Measurements from ENCODE around the gene COMMD9. TPM values are rescaled to one million over a fixed set of nuclear protein-coding genes. Genes with fewer than 3 reads are reported as not detected.

Gene COMMD9
- total RNA-seq, 2 donors from 2014 or later = 26.3 to 32.8 TPM

DNA sequence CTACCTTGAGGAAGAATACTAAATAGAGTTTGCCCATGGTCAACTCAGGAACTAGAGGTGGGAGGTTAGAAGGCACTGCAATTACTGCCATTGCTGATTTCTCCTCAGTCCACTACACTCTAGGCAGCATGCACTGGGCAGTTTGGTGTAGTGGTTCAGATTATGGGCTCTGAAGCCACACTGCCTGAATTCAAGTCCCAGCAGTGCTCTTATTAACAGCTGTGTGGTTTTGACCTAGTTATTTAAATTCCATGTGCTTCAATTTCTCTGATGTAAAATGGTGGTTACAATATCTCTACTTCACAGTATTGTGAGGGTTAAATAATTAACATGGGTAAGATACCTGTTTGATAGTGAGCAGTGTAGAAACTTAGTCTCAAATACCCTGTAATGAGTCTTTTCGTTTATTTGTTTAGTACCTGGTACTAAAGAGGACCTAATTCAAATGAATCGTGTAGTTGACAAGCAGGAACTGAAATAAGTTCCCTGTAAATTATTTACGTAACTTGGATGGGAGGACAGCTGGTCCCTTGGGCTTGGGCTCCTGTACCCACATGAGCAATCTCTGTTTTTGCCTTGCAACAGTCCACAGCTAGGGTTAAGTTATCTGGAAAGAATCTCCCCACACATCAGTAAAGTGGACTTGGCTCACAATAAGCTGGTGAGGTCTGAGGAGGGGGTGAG, 24.7 kb upstream of the COMMD9 start:
- H3K4me3 ChIP-seq = no peak overlapping the region
- H3K9me3 ChIP-seq = no peaks in the 10 kb centered on the region
- H3K27me3 ChIP-seq = no peaks in the 10 kb centered on the region
- H3K36me3 ChIP-seq = no peaks in the 10 kb centered on the region
- H3K4me1 ChIP-seq = no peaks in the 10 kb centered on the region
- H3K27ac ChIP-seq = no peak overlapping the region
- no peak for DNase-seq (ENCODE audit: low spot score)
- TF ChIP-seq, protein P1, sequence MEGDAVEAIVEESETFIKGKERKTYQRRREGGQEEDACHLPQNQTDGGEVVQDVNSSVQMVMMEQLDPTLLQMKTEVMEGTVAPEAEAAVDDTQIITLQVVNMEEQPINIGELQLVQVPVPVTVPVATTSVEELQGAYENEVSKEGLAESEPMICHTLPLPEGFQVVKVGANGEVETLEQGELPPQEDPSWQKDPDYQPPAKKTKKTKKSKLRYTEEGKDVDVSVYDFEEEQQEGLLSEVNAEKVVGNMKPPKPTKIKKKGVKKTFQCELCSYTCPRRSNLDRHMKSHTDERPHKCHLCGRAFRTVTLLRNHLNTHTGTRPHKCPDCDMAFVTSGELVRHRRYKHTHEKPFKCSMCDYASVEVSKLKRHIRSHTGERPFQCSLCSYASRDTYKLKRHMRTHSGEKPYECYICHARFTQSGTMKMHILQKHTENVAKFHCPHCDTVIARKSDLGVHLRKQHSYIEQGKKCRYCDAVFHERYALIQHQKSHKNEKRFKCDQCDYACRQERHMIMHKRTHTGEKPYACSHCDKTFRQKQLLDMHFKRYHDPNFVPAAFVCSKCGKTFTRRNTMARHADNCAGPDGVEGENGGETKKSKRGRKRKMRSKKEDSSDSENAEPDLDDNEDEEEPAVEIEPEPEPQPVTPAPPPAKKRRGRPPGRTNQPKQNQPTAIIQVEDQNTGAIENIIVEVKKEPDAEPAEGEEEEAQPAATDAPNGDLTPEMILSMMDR (IDR thresholded peaks at IDR 0.05) = no peak

DNA sequence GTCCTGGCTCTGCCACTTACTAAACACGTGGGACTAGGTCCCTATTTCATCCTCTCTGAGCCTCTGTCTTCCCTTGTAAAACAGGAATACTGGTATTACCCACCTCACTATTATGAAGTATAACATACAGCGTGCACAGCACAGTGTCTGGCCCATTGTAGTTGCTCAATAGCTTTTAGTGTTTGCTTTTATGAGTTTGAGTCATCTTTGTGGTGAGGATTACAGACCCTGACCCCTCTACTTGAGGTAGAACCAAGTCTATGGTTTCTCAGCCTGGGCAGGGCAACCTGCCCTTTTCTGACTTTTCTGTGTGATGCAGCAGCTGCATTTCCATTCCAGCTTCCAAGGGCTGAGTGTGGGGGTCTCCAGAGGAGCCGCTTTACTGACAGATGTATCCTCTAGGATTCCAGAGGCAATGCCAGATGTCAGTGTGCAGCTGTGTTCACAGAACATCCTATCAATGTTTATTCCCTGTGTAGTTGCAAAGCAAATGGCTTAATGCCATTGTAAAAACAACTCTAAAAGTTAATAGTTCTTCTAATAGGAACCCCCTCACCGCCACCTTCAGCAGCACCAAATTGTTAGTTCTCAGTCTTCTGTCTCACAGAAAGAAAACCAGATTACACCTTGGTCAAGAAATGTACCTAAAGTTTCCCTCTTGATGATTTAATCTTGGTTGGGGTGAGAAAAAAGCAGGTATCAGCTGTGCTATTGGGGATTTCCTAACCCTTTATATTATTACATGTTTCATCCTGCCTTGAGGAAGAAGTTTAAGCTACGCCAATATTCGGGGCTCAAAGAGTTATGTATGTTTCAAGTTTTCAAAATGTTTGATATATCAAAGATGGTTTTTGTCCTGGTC, 23.6 kb upstream of the COMMD9 start:
- Histone ChIP-seq H3K27me3 (no peaks in the 10 kb centered on the region), H3K9me3 (no peaks in the 10 kb centered on the region), H3K36me3 (no peaks in the 10 kb centered on the region), H3K27ac (no peak overlapping the region), H3K4me1 (no peaks in the 10 kb centered on the region), H3K4me3 (no peak overlapping the region)
- no peak for DNase-seq (ENCODE audit: low spot score)
- TF ChIP-seq, protein P1 (IDR thresholded peaks at IDR 0.05) = no peak

DNA sequence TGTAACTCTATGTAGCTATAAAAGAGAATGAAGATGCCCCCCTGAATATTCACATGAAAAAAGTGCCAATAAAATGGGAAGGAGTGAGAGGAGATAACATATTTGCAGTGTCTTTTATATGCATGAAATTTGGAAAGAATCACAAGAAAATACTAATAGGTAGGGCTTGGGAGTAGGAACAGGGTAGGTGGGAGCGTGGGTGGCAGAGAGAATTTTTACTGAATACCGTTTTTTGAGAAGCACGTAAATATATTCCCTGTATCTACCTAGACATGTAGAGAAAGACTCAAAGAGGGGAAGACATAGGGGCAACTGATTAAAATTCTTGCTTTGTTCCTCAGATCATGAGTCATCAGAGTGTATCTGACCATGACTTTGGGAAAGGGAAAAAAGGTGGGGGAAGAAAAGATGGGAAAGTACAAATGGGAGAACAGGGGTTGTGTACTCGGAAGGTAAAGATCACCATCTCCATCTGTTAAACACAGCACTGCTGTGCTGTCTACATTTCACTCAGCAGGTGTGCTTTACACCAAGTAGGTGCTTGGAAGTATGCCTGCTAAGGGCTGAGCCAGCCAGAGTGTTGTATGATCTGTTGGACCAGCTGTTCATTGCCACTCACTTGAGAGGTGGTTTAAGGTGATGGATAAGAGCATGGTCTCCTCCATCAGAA, 22.8 kb upstream of the COMMD9 start:
- H3K27me3 ChIP-seq = no peaks in the 10 kb centered on the region
- H3K27ac ChIP-seq = no peak overlapping the region
- H3K4me1 ChIP-seq = no peaks in the 10 kb centered on the region
- H3K36me3 ChIP-seq = no peaks in the 10 kb centered on the region
- H3K9me3 ChIP-seq = no peaks in the 10 kb centered on the region
- TF ChIP-seq, protein P1 (IDR thresholded peaks at IDR 0.05) = no peak
- DNase-seq (ENCODE audit: low spot score) = no peak
- H3K4me3 ChIP-seq = no peak overlapping the region

DNA sequence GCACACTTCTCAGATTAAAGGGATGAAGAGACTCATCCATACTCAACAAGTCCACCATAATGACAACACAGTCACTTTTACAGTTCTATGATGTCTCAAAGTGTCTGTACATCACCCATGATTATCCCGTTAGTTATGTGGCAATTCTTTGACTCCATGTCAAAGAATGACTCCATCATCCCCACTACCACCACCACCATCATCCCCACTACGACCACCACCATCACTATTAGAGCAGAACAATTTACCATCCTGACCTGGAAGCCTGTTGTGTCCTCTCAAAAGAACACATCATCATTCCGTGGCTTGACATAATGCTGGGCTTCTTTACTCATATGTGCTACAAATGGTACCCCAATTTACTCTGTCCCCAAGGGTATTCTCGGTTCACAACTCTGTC, 20.6 kb upstream of the COMMD9 start:
- DNase-seq (ENCODE audit: low spot score) = no peak
- H3K27ac ChIP-seq = no peak overlapping the region
- H3K4me3 ChIP-seq = no peak overlapping the region
- H3K27me3 ChIP-seq = no peaks in the 10 kb centered on the region
- TF ChIP-seq, protein P1 (IDR thresholded peaks at IDR 0.05) = no peak
- no peaks in the 10 kb centered on the region for H3K9me3 ChIP-seq
- H3K36me3 ChIP-seq = no peaks in the 10 kb centered on the region
- no peaks in the 10 kb centered on the region for H3K4me1 ChIP-seq

DNA sequence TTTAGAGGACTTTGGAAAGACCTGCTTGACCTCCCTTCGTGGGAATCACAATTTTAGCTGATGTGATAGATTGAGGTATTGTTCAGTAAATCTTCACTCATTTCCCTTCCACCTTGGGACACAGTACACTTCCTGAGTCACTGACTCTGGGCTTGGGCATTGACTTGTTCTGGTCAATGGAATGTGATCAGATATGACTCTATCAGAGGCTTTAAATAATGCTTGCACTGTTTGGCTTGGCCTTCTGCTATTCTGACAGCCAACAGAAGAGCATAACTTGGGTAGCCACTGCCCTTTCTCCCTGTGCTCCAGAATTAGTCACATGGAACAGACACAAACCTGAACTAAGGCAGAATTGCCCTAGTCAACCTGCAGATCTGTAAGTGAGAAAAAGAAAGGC, 19.4 kb upstream of the COMMD9 start:
- Histone ChIP-seq H3K4me3 (no peak overlapping the region), H3K27me3 (no peaks in the 10 kb centered on the region), H3K27ac (no peak overlapping the region), H3K9me3 (no peaks in the 10 kb centered on the region), H3K4me1 (no peaks in the 10 kb centered on the region), H3K36me3 (no peaks in the 10 kb centered on the region)
- TF ChIP-seq, protein P1 (IDR thresholded peaks at IDR 0.05) = no peak
- no peak for DNase-seq (ENCODE audit: low spot score)

All from right atrium auricular region (tissue), 2 donors.